ENCODE measurements around the gene COL5A1.

Gene COL5A1

GRCh38 chr9:134645607-134646365 is 4.2 kb downstream of the COL5A1 start:
- in situ Hi-C loops (cut with MboI; ENCODE audit: low sequenced_read_pairs): no loop called here

GRCh38 chr9:134647359-134648080 is 5.9 kb downstream of the COL5A1 start:
- no peak for DNase-seq (ENCODE audit: low spot score in 2 of 2)
- in situ Hi-C loops (cut with MboI; ENCODE audit: low sequenced_read_pairs): no loop called here
- H3K9me3 ChIP-seq: no peaks in the 10 kb centered on the region
- no peaks in the 10 kb centered on the region for H3K36me3 ChIP-seq (replicated peaks)
- H3K4me3 ChIP-seq: no peak overlapping the region
- H3K4me1 ChIP-seq: no peaks in the 10 kb centered on the region
- no peaks in the 10 kb centered on the region for H3K27me3 ChIP-seq (ENCODE audit: low read depth)

More at GRCh38 chr9:134645607-134646365, 4.2 kb downstream of the COL5A1 start:
- Histone ChIP-seq H3K27me3 (ENCODE audit: low read depth) (no peaks in the 10 kb centered on the region), H3K36me3 (replicated peaks) (no peaks in the 10 kb centered on the region), H3K4me3 (no peak overlapping the region), H3K4me1 (no peaks in the 10 kb centered on the region), H3K9me3 (no peaks in the 10 kb centered on the region)
- no peak for DNase-seq (ENCODE audit: low spot score in 2 of 2)

- no peaks in the 10 kb centered on the region for H3K9me3 ChIP-seq
- no peaks in the 10 kb centered on the region for H3K4me1 ChIP-seq
- no peak overlapping the region for H3K4me3 ChIP-seq
- in situ Hi-C loops (cut with MboI; ENCODE audit: low sequenced_read_pairs): no loop called here
- no peaks in the 10 kb centered on the region for H3K36me3 ChIP-seq (replicated peaks)
- no peaks in the 10 kb centered on the region for H3K27me3 ChIP-seq (ENCODE audit: low read depth)
- no peak for DNase-seq (ENCODE audit: low spot score in 2 of 2)
Observed at GRCh38 chr9:134648701-134649530, 7.3 kb downstream of the COL5A1 start.

- in situ Hi-C loops (cut with MboI; ENCODE audit: low sequenced_read_pairs): no loop called here
Observed at GRCh38 chr9:134650431-134651190, 9.0 kb downstream of the COL5A1 start.

GRCh38 chr9:134651226-134651905 is 9.8 kb downstream of the COL5A1 start:
- no peaks in the 10 kb centered on the region for H3K27me3 ChIP-seq (ENCODE audit: low read depth)
- in situ Hi-C loops (cut with MboI; ENCODE audit: low sequenced_read_pairs): no loop called here

More at GRCh38 chr9:134650431-134651190, 9.0 kb downstream of the COL5A1 start:
- DNase-seq (ENCODE audit: low spot score in 2 of 2): no peak
- Histone ChIP-seq H3K27me3 (ENCODE audit: low read depth) (no peaks in the 10 kb centered on the region), H3K4me1 (no peaks in the 10 kb centered on the region), H3K36me3 (replicated peaks) (no peaks in the 10 kb centered on the region), H3K4me3 (no peak overlapping the region), H3K9me3 (no peaks in the 10 kb centered on the region)

GRCh38 chr9:134652291-134653225 is 11.0 kb downstream of the COL5A1 start:
- Histone ChIP-seq H3K9me3 (no peaks in the 10 kb centered on the region), H3K4me1 (no peaks in the 10 kb centered on the region), H3K36me3 (replicated peaks) (no peaks in the 10 kb centered on the region), H3K27me3 (ENCODE audit: low read depth) (no peaks in the 10 kb centered on the region), H3K4me3 (no peak overlapping the region)
- in situ Hi-C loops (cut with MboI; ENCODE audit: low sequenced_read_pairs): no loop called here
- no peak for DNase-seq (ENCODE audit: low spot score in 2 of 2)

More at GRCh38 chr9:134651226-134651905, 9.8 kb downstream of the COL5A1 start:
- Histone ChIP-seq H3K4me3 (no peak overlapping the region), H3K9me3 (no peaks in the 10 kb centered on the region), H3K4me1 (no peaks in the 10 kb centered on the region), H3K36me3 (replicated peaks) (no peaks in the 10 kb centered on the region)
- DNase-seq (ENCODE audit: low spot score in 2 of 2): no peak

GRCh38 chr9:134653259-134654009 is 11.8 kb downstream of the COL5A1 start:
- H3K36me3 ChIP-seq (replicated peaks): no peaks in the 10 kb centered on the region
- in situ Hi-C loops (cut with MboI; ENCODE audit: low sequenced_read_pairs): no loop called here
- no peak for DNase-seq (ENCODE audit: low spot score in 2 of 2)
- no peak overlapping the region for H3K4me3 ChIP-seq
- no peaks in the 10 kb centered on the region for H3K27me3 ChIP-seq (ENCODE audit: low read depth)
- H3K9me3 ChIP-seq: no peaks in the 10 kb centered on the region
- H3K4me1 ChIP-seq: no peaks in the 10 kb centered on the region

GRCh38 chr9:134655101-134655500 is 13.5 kb downstream of the COL5A1 start:
- H3K4me3 ChIP-seq: no peak overlapping the region
- H3K9me3 ChIP-seq: no peaks in the 10 kb centered on the region
- in situ Hi-C loops (cut with MboI; ENCODE audit: low sequenced_read_pairs): no loop called here
- DNase-seq (ENCODE audit: low spot score in 2 of 2): no peak
- H3K36me3 ChIP-seq (replicated peaks): no peaks in the 10 kb centered on the region
- no peaks in the 10 kb centered on the region for H3K4me1 ChIP-seq
- H3K27me3 ChIP-seq (ENCODE audit: low read depth): no peaks in the 10 kb centered on the region

- no peaks in the 10 kb centered on the region for H3K27me3 ChIP-seq (ENCODE audit: low read depth)
- no peaks in the 10 kb centered on the region; the same call in 1 of the 2 replicates for H3K9me3 ChIP-seq
- DNase-seq (ENCODE audit: low spot score in 2 of 2): no peak
- H3K4me1 ChIP-seq: no peaks in the 10 kb centered on the region
- H3K4me3 ChIP-seq: no peak overlapping the region
- H3K36me3 ChIP-seq (replicated peaks): no peaks in the 10 kb centered on the region
- in situ Hi-C loops (cut with MboI; ENCODE audit: low sequenced_read_pairs): no loop called here
Observed at GRCh38 chr9:134655586-134656333, 14.2 kb downstream of the COL5A1 start.

- Histone ChIP-seq H3K27me3 (ENCODE audit: low read depth) (no peaks in the 10 kb centered on the region), H3K36me3 (replicated peaks) (no peaks in the 10 kb centered on the region), H3K4me1 (no peaks in the 10 kb centered on the region), H3K9me3 (no peaks in the 10 kb centered on the region; the same call in 1 of the 2 replicates), H3K4me3 (no peak overlapping the region)
- no peak for DNase-seq (ENCODE audit: low spot score in 2 of 2)
- in situ Hi-C loops (cut with MboI; ENCODE audit: low sequenced_read_pairs): no loop called here
Observed at GRCh38 chr9:134656334-134657006, 14.9 kb downstream of the COL5A1 start.

Data from HAP-1 (cell line).